Right lung (tissue), 10 donors: ENCODE data around the gene EIF3J. TPM values are rescaled to one million over a fixed set of nuclear protein-coding genes. Genes with fewer than 3 reads are reported as not detected.
A peak's percentile ranks its signal among the peaks of the same experiment; 100 is the strongest.
"Not testable (repeated sequence)": the region's sequence is repeated elsewhere in the genome, so short reads cannot be mapped to it uniquely, and the experiment has no call there.

ENCODE experiments used
- DNase-seq, 2 donors: peaks; one replicate each; pipeline ENCODE4 v3.0.0-alpha.2; 2013
- long read RNA-seq, 8 donors: transcript quantifications; one replicate each; lab custom pipeline, GENCODE V29; 2026
- polyA plus RNA-seq, 5 donors: library from polyadenylated mRNA; unstranded; fragments of 120-200 nt; gene quantifications; one replicate each; pipeline versions ENCODE4 v1.2.1 to v1.2.3, GENCODE V29; 2013; ENCODE audit warnings: inconsistent platforms in 1 of 5, low replicate concordance in 1 of 5; ENCODE audit not compliant: insufficient read length in 5 of 5, insufficient read depth in 1 of 5

The EIF3J gene, protein sequence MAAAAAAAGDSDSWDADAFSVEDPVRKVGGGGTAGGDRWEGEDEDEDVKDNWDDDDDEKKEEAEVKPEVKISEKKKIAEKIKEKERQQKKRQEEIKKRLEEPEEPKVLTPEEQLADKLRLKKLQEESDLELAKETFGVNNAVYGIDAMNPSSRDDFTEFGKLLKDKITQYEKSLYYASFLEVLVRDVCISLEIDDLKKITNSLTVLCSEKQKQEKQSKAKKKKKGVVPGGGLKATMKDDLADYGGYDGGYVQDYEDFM
- 10 to 100 TPM; 80.9 to 99.0 (median 95.2) TPM for polyA plus RNA-seq
- long read RNA-seq, donor 1, transcript EIF3J-201 (8 exons, 2,569 nt), result major isoform, 19 of 53 reads
- long read RNA-seq, donor 1, partial matches to known transcripts, result 32 of 53 reads
- long read RNA-seq, donor 1, other reads (novel, unspliced or antisense), result 0 of 53 reads
- long read RNA-seq, donor 2, transcript EIF3J-201 (8 exons, 2,569 nt), result major isoform, 14 of 22 reads
- long read RNA-seq, donor 2, partial matches to known transcripts, result 8 of 22 reads
- long read RNA-seq, donor 2, other reads (novel, unspliced or antisense), result 0 of 22 reads
- long read RNA-seq, donor 3, transcript EIF3J-201 (8 exons, 2,569 nt), result major isoform, 6 of 76 reads
- long read RNA-seq, donor 3, partial matches to known transcripts, result 62 of 76 reads
- long read RNA-seq, donor 3, other reads (novel, unspliced or antisense), result 6 of 76 reads
- long read RNA-seq, donor 4, transcript EIF3J-201 (8 exons, 2,569 nt), result major isoform, 11 of 45 reads
- long read RNA-seq, donor 4, partial matches to known transcripts, result 34 of 45 reads
- long read RNA-seq, donor 4, other reads (novel, unspliced or antisense), result 0 of 45 reads
- long read RNA-seq, donor 5, transcript EIF3J-201 (8 exons, 2,569 nt), result major isoform, 17 of 105 reads
- long read RNA-seq, donor 5, partial matches to known transcripts, result 86 of 105 reads
- long read RNA-seq, donor 5, other reads (novel, unspliced or antisense), result 0 of 105 reads
- long read RNA-seq, donor 6, transcript EIF3J-201 (8 exons, 2,569 nt), result major isoform, 23 of 103 reads
- long read RNA-seq, donor 6, partial matches to known transcripts, result 79 of 103 reads
- long read RNA-seq, donor 6, other reads (novel, unspliced or antisense), result 0 of 103 reads
- long read RNA-seq, donor 7, transcript EIF3J-201 (8 exons, 2,569 nt), result major isoform, 10 of 47 reads
- long read RNA-seq, donor 7, partial matches to known transcripts, result 36 of 47 reads
- long read RNA-seq, donor 7, other reads (novel, unspliced or antisense), result 0 of 47 reads
- long read RNA-seq, donor 8, partial matches to known transcripts, result 23 of 26 reads
- long read RNA-seq, donor 8, other reads (novel, unspliced or antisense), result 0 of 26 reads

DNA sequence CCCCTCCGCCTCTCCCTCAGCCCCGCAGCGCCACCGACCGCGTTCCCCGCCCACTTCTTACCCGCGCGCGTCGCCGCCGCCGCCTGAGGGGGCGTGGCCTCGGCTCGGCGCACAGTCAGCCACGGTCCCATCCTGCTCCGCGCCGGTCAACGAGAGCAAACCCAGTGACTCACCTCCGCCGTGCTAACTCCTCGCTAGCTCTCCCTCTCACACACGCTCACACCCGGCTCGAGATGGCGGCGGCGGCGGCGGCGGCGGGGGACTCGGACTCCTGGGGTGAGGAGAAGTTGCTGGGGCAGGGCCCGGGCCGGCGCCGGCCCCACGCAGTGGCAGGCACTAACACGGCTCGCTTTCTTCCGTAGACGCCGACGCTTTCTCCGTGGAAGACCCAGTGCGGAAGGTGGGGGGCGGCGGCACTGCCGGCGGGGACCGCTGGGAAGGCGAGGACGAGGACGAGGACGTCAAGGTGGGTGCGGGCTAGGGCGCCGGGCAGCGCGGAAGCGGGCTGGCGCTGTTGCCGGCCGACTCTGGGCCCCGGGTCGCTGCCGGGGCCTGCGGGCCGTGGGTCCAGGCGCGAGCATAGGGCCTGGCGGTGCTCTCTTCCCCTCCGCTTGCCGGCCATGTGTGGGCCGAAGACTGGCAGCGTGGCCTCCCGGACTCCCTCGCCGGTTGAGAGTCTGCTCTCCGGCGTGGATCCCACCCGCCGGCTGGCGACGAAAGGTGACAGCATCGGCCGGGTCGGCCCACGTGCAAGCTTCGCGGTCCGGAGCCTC, at the start of gene EIF3J:
TSS of gene EIF3J (plus strand) at position 186 of the 773 bp plus-strand sequence. CDS start at position 234, 48 bp downstream.
- DNase-seq, result peak; percentile 37 to 96

GRCh38 chr15:44489464-44489863, 47.5 kb upstream of the EIF3J start:
- DNase-seq, result no peak

DNA sequence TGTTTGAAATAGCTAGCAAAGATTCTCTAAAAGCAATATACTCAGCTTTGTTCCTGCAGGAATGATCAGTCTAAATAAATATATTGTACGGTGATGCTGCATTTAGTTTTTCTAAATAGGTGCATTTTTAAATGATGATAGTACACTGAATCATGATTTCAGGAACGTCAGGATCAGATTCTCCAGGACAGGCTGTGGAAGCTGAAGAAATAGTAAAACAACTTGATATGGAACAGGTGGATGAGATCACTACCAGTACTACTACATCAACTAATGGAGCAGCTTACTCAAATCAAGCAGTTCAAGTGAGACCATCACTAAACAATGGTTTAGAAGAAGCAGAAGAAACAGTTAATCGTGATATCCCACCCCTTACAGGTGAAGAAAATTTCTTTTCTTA, 46.3 kb upstream of the EIF3J start:
- DNase-seq, result no peak

DNA sequence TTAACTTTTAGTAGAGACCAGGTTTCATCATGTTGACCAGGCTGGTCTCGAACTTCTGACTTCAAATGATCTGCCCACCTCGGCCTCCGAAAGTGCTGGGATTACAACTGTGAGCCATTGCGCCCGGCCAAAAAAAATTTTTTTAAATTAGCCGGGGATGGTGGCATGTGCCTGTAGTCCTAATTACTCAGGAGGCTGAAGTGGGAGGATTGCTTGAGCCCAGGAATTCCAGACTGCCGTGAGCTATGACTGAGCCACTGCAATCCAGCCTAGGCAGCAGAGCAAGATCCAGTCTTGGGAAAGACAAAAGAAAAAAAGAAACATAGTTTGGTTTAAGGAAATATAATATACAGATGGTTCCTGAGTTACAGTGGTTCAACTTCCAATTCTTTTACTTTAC, 44.9 kb upstream of the EIF3J start:
- no peak for DNase-seq

DNA sequence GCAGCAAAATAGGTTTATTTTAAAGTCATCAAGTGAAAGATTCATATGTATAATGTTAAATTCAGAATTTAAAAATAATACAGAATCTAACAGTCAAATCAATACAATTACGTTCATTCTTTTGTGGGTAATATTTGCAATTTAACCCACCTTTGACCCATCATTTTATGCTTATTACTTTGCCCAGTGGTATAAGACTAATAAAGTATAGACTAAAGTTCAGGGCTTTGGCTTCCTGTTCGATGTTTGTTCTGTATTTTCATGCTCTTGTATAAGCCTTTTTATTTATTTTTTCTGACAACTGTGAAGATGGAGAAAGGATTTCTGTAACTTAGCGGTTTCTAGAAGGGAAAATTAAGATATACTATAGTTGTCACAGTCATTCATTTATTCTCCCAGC, 44.3 kb upstream of the EIF3J start:
- DNase-seq, result no peak

- no peak for DNase-seq
These were observed 41.4 kb upstream of the EIF3J start for GRCh38 chr15:44495562-44495961.

DNA sequence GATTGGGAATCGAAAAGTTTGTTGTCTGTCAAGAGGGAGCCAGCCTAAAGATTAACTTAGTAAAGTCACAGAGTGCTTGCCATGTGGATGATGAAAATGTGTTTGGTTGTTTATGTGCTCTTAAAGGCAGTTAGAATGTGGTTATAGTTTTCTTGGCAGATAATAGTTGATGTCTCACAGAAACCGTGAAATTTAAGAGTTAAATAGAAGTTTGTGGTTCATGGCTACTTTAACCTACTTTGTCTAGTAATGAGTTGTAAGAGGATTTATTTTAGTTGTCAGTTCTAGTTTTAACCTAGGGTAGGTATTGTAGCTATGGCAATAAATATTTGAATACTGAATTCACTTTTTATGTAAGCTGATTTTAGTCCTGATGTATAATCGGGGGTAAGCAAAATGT, 36.4 kb upstream of the EIF3J start:
- DNase-seq, result no peak

- DNase-seq, result peak; percentile 2 to 6
These were observed 35.1 kb upstream of the EIF3J start for GRCh38 chr15:44501768-44502366.

- DNase-seq, result no peak
These were observed 20.5 kb upstream of the EIF3J start for GRCh38 chr15:44516436-44516835.

DNA sequence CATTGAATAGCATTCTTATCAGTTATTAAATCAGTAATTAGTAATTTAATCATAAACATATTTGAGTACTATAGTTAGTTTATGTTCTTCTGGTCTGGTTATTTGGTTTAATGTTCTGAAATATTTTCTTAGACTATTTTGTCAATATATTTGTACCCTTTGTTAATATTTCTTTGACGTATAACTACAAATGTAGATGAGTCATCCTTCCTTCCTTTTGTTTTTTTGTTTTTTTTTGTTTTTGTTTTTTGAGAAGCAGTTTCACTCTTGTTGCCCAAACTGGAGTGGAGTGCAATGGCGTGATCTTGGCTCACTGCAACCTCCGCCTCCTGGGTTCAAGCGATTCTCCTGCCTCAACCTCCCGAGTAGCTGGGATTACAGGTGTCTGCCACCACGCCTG, 17.4 kb upstream of the EIF3J start:
- DNase-seq, result no peak

- DNase-seq, result no peak
These were observed 11.9 kb upstream of the EIF3J start for GRCh38 chr15:44525018-44525417.

DNA sequence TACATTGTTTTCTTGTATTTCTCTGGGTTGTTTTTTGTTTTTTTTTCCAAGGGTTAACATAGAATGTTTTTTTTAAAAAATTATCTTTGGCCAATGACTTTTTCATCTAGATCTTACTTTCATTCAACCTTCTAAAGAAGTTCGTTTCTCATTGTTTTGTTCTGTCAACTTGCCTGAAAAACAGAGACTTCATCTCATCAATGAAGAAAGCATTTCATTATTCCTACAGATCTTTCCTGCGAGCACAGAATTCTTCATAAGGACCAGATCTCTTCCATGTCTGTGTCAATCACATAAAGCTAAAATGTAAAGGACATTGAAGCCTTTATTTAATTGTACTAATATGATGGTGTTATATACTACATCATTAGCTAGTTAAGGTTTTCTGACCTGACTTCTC, 9.7 kb upstream of the EIF3J start:
- DNase-seq, result no peak

DNA sequence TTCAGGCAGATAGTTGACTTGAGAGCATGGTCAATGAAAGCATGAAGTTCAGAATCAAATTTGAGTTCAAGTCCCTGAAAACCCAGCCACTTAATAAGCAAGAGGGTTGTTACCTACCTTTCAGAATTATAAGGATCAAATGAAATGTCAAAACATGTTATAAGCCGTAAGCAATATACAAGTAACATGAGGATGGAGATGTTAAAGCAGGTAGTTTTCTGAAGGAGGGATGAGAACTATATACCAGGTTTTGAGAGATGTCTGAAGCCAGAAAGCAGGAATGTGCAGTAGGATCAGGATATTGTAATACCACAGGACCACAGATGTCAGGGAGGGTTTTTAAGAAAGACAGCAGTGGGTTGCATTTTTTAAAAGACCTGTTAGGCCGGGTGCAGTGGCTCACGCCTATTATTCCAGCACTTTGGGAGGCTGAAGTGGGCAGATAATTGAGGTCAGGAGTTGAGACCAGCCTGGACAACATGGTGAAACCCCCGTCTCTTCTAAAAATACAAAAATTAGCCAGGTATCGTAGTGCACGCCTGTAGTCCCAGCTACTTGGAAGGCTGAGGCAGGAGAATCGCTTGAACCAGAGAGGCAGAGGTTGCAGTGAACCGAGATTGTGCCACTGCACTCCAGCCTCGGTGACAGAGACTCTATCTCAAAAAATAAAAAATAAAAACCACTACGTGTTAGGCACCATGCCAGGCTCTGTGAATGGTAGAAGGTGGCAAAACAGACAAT, 6.9 kb upstream of the EIF3J start:
- DNase-seq, result no peak

- DNase-seq, result no peak
These were observed 6.3 kb upstream of the EIF3J start for GRCh38 chr15:44530653-44531052.

DNA sequence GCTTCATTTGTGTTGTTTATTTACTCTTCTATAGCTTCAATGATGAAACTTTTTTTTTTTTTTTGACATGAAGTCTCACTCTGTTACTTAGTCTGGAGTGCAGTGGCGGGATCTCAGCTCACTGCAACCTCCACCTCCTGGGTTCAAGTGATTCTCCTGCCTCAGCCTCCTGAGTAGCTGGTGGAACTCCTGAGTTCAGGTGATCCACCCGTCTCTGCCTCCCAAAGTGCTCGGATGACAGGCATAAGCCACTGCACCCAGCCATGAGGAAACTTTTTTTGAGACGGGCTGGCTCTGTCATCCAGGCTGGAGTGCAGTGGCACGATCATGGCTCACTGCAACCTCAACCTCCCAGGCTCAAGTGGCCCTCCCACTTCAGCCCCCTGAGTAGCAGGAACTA, 4.7 kb upstream of the EIF3J start:
- not testable (repeated sequence) for DNase-seq

DNA sequence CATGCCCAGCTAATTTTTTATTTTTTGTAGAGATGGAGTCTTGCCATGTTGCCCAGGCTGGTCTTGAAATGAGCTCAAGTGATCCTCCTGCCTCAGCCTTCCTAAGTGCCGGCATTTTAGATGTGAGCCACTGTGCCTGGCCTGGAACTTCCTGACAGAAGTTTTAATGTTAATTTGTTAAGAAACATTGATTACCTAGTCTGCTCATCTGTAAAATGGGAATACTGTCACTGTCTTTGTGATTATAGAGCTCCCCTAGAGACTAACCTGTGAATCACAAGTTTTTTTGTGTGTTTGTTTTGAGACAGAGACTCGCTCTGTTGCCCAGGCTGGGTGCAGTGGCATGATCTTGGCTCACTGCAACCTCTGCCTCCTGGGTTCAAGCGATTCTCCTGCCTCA, 4.3 kb upstream of the EIF3J start:
- DNase-seq, result no peak

- DNase-seq, result no peak
These were observed 1.9 kb upstream of the EIF3J start for GRCh38 chr15:44535092-44535491.

DNA sequence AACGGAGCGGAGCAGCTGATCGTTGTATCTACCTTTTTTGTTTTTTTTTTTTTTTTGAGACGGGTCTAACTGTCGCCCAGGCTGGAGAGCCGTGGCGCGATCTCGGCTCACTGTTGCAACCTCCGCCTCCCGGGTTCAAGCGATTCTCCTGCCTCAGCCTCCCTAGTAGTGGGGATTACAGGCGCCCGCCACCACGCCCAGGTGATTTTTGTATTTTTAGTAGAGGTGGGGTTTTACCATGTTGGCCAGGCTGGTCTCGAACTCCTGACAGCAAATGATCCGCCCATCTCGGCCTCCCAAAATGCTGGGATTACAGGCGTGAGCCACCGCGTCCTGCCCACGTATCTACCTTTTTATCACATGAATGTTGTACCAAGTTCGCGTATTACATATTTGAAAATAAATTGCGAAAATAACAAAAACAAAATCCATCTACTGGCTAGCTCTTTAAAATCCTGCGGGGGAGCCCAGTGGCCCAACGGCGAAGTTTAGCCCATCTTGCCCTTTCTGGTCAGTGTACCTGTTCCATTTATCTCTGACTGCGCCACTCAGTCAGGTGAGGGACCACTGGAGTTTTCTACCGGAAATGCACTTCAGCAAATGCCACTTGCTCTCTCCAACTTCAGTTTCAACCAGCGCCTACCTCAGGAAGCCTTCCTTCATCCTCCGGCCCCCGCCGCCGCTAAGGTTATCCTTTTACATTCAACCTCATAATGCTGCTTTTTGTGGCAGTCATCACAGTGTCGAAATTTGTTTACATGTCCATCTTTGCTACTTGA, 1.2 kb upstream of the EIF3J start:
- DNase-seq, result no peak
